Measurements from ENCODE around the gene SPON2. TPM values are rescaled to one million over a fixed set of nuclear protein-coding genes. Genes with fewer than 3 reads are reported as not detected.

The SPON2 gene
- total RNA-seq, result 22.6 TPM
- long read RNA-seq, transcript SPON2-201 (6 exons, 1,869 nt), result major isoform, 26 of 33 reads
- long read RNA-seq, partial matches to known transcripts, result 7 of 33 reads
- long read RNA-seq, other reads (novel, unspliced or antisense), result 0 of 33 reads

DNA sequence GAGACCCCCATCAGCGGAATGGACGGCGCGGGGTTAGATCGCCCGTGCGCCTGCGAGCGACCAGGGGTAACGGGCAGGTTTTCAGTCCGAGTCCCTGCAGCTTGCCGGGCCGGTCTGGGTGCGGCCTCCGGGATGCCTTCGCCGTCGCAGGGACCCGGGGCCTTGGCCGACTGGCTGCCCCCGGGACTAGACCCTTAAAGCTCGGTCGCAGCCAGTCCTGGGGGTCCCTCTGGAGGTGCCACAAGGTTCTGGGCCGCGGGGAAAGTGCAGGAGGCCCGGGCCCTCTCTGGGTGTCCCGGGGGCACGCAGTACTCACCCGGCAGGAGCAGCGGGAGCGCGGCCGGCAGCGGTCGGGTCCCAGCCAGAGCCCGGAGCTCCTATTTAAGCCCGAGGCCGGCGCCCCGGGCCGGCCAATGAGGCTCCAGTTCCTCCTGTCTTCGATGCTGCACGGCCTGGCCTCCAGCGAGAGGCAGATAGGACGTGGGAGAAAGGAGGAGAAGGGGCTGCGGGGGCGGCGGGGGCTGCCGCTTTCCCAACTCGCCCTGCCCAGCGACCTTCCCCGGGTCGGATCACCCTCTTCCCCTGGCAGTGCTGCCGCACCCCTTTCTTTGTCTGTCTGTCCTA is at the start of gene SPON2:
SPON2 (minus strand) TSS at position 356 of the 624 bp plus-strand sequence.
- intact Hi-C loops (cut with DNase I), result loop anchor here (5.0 kb wide), 1 partner anchor 35 kb away; no protein-coding TSS in a partner anchor
- DNase-seq (ENCODE audit: missing footprints) (peak; percentile 70), ATAC-seq (peak; percentile 56)

DNA sequence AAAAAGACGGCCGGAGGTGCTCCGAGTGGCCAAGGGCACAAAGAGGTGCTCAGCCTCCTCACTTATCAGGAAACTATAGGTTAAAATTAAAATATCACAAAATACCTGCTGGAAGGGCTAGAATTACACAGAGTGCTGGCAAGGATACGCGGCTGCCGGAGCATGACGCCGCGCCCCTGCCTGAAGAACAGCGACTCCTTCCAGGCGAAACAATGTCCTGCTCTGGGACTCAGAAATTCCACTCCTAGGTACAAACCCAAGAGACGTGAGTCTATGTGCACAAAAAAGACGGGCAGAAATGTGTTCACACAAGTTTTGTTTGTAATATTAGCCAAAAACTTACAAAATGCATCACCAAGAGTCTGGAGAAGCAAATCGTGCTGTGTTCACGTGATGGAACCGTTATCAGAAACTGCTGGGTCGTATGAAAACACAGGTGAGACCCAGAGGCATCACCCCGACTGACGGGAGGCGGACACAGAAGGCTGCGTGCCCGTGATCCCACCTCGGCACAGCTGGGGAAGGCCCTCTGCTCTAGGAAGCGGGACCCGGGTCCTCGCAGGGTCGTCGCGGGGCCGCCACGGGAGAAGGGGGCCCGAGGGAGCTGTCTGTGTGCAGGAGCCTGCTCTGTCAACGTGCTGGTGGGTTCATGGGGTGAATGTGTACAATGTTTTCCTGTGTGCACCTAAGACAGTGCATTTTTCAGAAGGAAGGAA is 48.9 kb upstream of the SPON2 start:
- intact Hi-C loops (cut with DNase I), result no loop called here
- no peak for ATAC-seq
- no peak for DNase-seq (ENCODE audit: missing footprints)

GRCh38 chr4:1220566-1220965 is 48.2 kb upstream of the SPON2 start:
- ATAC-seq (no peak), DNase-seq (ENCODE audit: missing footprints) (no peak)
- intact Hi-C loops (cut with DNase I), result no loop called here

GRCh38 chr4:1219566-1219950 is 47.2 kb upstream of the SPON2 start:
- ATAC-seq, result no peak
- intact Hi-C loops (cut with DNase I), result no loop called here
- no peak for DNase-seq (ENCODE audit: missing footprints)

GRCh38 chr4:1218634-1219565 is 46.5 kb upstream of the SPON2 start:
- intact Hi-C loops (cut with DNase I), result no loop called here
- DNase-seq (ENCODE audit: missing footprints), result no peak
- ATAC-seq, result no peak

DNA sequence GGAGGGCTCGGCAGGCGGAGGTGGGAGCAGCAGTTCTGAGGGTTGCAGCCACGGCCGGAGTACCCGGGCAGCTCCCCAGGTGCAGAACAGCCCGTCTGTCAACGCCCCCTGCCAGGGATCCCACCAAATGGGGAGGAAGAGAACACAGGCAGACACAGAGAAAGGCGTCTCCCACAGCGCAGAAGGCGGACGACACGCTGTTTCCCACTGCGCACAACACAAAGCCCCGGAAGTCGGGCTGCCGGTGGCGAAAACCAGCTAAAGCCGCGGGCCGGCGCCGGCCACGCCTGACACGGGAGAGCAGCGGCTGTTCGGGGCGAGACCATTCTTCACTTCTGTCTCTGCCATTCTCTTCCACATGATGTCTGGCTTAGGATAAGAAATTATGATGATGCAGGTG is 45.0 kb upstream of the SPON2 start:
- intact Hi-C loops (cut with DNase I), result no loop called here
- ATAC-seq, result no peak
- DNase-seq (ENCODE audit: missing footprints), result no peak

- no peak for DNase-seq (ENCODE audit: missing footprints)
- intact Hi-C loops (cut with DNase I), result no loop called here
- ATAC-seq, result no peak
Observed at GRCh38 chr4:1216869-1217294, 44.5 kb upstream of the SPON2 start.

DNA sequence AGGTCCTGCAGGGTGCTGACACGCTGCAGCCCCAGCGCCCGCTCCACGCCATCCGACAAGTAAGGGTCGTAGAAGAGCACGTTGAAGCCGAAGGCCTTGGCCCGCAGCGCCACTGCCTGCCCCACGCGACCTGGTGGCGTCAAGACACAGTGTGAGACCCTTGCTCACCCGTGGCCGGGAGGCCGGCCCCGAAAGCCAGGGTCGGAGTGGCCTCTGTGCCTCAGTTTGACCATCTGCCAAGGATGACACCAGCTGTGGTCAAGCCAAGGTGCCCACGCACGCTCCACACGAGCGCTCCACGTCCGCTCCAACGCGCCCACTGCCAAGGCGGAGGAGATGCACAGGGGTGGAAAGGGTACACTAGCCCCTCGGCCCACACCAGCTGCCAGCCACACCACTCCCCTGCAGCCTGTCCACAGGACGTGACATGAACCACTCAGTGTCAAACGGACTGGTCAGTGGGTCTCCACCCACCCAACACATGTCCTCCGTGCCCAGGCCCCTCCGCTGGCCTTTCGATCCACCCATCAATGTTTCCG is 43.8 kb upstream of the SPON2 start:
- ATAC-seq (no peak), DNase-seq (ENCODE audit: missing footprints) (no peak)
- intact Hi-C loops (cut with DNase I), result no loop called here

- ATAC-seq (no peak), DNase-seq (ENCODE audit: missing footprints) (peak; percentile 70)
- intact Hi-C loops (cut with DNase I), result no loop called here
Observed at GRCh38 chr4:1215141-1216075, 43.0 kb upstream of the SPON2 start.

DNA sequence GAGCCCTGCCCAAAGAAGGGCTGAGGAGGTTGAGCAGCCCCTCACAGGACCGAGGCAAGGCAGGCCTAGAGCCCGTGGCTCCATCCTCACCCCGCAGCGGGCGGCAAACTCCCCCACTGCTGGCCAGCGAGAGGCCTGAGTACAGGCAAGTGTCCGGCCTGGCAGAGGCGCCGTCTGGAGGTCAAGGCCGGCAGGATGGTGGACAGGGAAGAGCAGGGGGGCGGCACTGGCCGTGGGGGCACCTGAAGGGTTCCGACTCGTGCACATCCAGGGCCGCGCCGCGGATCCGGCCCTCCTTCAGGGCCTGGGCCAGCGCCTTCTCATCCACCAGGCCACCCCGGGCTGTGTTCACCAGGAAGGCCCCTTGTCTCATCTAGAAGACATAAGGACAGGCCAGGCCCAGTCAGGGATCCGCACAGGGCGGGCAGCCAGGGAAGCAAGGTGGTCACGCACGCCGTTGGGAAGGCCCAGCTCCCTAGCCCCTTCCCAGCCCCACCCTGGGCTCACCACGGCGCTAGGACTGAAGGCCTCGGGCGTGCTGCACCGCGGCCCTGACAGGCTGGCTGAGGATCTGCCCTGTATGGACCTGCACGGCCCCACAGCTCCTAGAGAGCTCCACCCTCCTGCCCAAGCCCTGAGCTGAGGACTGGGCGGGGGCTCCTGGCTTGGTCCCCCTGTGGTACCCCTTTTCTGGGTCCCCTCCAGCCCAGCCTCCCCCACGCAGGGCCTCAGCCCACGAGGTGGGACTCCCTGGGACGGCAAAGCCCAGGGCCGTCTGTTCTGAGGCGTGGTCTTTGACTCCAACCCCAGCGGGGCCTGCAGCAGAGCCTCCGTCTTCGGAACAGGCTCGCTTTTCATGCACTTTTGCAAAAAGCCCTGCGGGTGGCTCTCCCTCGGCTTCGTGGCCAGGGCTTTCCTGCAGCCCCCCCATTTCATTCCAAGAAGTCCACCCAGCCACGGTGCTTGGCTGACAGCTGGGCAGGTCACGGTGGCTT is 42.0 kb upstream of the SPON2 start:
- intact Hi-C loops (cut with DNase I), result no loop called here
- ATAC-seq, result no peak
- peak; percentile 59 for DNase-seq (ENCODE audit: missing footprints)

DNA sequence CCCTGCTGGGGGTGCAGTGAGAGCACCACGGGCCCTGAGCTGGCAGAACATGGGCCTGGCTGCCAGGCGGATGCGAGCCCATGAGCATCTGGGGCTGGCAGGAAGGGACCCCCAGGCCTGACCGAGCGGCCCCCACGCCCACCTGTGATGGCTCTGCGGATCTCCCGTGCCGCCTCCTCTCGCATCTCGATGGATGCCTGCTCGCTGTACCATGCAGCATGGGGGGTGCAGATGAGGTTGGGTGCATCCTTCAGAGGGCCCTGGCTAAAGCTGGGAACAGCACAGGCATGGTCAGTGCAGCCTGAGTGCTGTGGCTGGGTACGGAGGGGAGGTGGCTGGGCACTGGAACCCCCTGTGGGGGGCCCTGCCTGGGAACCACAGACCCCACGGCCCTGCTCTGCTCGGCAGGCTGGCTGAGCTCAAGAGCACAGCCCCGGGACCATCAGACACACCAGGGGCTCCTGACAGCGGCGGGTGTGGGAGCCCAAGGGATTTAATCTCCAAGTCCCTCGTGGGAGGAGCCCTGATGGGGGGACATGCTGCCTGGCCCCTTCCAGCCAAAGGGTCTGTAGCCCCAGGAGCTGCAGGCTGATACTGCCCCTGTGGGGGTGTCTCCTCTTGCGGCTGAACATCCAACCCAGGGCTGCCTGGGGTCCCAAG is 41.1 kb upstream of the SPON2 start:
- DNase-seq (ENCODE audit: missing footprints), result peak; percentile 20
- no peak for ATAC-seq
- intact Hi-C loops (cut with DNase I), result no loop called here

DNA sequence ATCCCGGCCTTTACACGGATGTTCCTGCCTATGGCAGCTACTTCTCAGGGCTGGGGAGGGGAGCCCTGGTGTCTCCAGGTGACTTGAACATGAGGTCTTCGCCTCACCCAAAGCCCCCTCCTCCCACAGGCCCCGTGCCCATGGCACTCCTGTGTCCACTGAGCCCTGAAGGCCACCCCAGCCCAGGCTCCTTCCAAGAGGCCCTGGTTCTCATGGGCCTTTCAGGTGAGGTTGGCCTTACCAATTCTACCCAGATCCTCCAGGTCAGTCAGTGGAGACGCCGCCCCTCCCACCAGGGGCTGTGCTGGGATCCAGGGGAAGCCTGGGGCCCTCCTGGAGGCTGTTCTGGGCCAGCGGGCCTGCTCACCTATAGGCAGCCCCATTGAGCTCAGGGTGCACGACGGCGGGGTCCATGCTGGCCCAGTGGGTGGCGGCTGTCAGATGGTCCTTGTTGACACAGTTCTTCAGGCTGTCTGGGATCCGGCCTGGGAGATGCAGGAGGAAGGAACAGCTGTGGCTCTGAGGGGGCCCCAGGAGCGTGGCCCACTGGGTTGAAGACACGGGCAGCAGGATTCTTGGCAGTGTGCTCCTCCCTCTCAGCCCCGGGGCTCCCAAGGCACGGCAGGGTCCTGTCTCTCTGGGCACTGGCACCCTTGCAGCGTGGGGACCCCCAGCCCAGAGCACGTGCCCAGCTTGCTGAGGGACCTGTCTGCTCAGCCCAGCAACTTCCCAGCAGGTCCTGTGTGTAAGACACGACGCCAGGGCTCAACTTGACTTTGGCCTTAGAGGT is 40.4 kb upstream of the SPON2 start:
- intact Hi-C loops (cut with DNase I), result no loop called here
- ATAC-seq (no peak), DNase-seq (ENCODE audit: missing footprints) (peak; percentile 43)

DNA sequence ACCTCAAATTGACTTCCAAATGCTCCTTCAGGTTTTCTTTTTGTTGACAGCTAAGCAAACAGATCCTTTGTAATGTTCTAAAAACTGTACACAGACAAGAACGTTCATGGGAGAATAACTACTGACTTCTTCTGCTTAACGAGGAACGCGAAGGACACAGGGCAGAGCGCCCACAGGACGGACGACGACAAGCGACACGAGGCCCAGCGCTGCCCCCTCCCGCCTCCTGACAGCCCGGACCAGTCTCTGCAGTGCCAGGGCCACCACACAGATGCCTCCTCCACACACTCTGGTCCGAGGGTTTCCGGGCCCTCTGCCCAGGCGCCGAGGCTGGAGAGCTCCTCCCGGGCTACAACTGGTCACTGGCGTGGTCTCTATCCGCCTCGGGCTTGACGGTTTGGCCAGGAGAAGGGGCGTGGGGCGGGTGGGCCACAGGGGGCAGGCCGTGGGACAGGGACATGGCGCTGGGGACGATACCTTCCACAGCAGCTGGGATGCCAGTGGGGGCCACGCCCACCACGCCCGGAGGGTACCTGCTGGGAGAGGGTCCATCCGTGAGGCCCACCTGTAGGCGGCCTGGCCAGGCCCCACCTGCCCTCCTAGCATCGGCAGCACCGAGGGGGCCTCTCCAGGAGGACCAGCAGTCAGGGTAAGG is 39.6 kb upstream of the SPON2 start:
- peak; percentile 50 for DNase-seq (ENCODE audit: missing footprints)
- intact Hi-C loops (cut with DNase I), result no loop called here
- no peak for ATAC-seq

- intact Hi-C loops (cut with DNase I), result no loop called here
- peak; percentile 20 for DNase-seq (ENCODE audit: missing footprints)
- ATAC-seq, result no peak
Observed at GRCh38 chr4:1211371-1211770, 39.0 kb upstream of the SPON2 start.

- ATAC-seq (no peak), DNase-seq (ENCODE audit: missing footprints) (peak; percentile 76)
- intact Hi-C loops (cut with DNase I), result no loop called here
Observed at GRCh38 chr4:1210971-1211370, 38.6 kb upstream of the SPON2 start.
